ENCODE results near the gene ATP13A3.

The ATP13A3 gene

GRCh38 chr3:194450341-194450740, 36.5 kb downstream of the ATP13A3 start:
- Histone ChIP-seq H3K4me3 (ENCODE audit: low read depth in 1 of 2, low read length in 1 of 2) (no peak overlapping the region), H3K27me3 (no peaks in the 10 kb centered on the region), H3K36me3 (peaks cover 74% of the 10 kb centered on the region), H3K9me3 (no peaks in the 10 kb centered on the region), H3K4me1 (ENCODE audit: control insufficient read depth in 1 of 2, insufficient read depth in 1 of 2, low read depth in 1 of 2, low read length in 1 of 2) (no peaks in the 10 kb centered on the region), H3K27ac (no peak overlapping the region)
- no peak for TF ChIP-seq CTCF (IDR thresholded peaks at IDR 0.05)

DNA sequence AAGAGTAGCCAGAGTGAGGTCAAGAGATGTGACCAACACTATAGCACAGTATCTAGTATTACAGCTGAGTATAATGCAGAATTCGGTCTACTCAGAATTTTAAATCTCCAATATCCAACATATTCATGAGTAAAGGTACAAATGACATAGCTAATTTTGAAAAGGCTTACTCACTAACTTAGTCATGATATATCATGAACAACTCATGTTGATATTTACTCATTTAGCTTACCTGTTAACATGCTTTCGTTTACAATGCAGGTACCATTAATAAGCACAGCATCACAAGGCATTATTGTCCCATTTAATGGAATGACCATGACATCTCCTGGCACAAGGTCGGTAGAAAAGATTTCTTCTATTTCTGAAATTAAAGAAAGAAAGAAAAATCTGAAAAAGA, 36.9 kb downstream of the ATP13A3 start:
- H3K36me3 ChIP-seq, result peaks cover 75% of the 10 kb centered on the region

DNA sequence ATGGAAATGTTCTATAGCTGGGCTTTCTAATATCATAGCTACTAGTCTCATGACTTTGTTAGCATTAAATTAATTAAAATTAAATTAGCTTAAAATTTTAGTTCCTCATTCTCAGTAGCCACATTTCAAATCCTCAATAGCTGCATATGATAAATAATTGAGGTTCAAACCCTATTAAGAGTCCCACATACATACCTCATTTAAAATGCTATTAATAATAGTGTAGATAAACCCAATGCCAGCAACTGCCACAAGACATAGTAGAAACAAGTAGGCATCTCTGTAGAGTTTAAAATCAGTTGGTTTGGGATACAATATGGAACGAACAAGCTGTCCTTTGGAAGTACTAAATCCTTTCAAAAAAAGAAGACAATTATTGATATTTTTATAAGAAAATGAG, 39.1 kb downstream of the ATP13A3 start:
- Histone ChIP-seq H3K4me1 (ENCODE audit: control insufficient read depth in 1 of 2, insufficient read depth in 1 of 2, low read depth in 1 of 2, low read length in 1 of 2) (no peaks in the 10 kb centered on the region), H3K27me3 (no peaks in the 10 kb centered on the region), H3K27ac (no peak overlapping the region), H3K9me3 (no peaks in the 10 kb centered on the region), H3K4me3 (ENCODE audit: low read depth in 1 of 2, low read length in 1 of 2) (no peak overlapping the region), H3K36me3 (peaks cover 63% of the 10 kb centered on the region)
- TF ChIP-seq CTCF (IDR thresholded peaks at IDR 0.05), result no peak

More for the DNA sequence above, 36.9 kb downstream of the ATP13A3 start:
- Histone ChIP-seq H3K27ac (no peak overlapping the region), H3K9me3 (no peaks in the 10 kb centered on the region), H3K4me1 (ENCODE audit: control insufficient read depth in 1 of 2, insufficient read depth in 1 of 2, low read depth in 1 of 2, low read length in 1 of 2) (no peaks in the 10 kb centered on the region), H3K27me3 (no peaks in the 10 kb centered on the region), H3K4me3 (ENCODE audit: low read depth in 1 of 2, low read length in 1 of 2) (no peak overlapping the region)
- TF ChIP-seq CTCF (IDR thresholded peaks at IDR 0.05), result no peak

DNA sequence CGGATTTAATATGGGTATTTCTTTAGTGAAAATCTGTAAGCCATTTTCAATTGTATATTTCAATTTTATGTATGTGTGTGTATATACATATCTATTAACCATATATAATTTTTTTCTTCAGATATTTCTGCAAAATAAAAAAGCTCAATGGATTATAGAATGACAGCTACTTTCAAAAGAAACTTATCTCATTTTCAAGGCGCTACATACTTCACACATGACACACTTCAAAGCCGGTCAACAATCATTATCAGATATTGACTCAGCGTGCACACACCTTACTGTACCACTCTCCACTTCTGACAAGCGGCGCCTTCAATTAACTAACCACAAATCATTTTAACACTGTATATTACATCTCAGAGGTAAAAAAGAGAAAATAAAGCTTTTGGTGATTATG, 39.6 kb downstream of the ATP13A3 start:
- TF ChIP-seq CTCF (IDR thresholded peaks at IDR 0.05), result no peak
- H3K27ac ChIP-seq, result no peak overlapping the region
- peaks cover 62% of the 10 kb centered on the region for H3K36me3 ChIP-seq
- H3K9me3 ChIP-seq, result no peaks in the 10 kb centered on the region
- H3K4me1 ChIP-seq (ENCODE audit: control insufficient read depth in 1 of 2, insufficient read depth in 1 of 2, low read depth in 1 of 2, low read length in 1 of 2), result no peaks in the 10 kb centered on the region
- H3K27me3 ChIP-seq, result no peaks in the 10 kb centered on the region
- H3K4me3 ChIP-seq (ENCODE audit: low read depth in 1 of 2, low read length in 1 of 2), result no peak overlapping the region

GRCh38 chr3:194446754-194447153, 40.0 kb downstream of the ATP13A3 start:
- Histone ChIP-seq H3K9me3 (no peaks in the 10 kb centered on the region), H3K4me1 (ENCODE audit: control insufficient read depth in 1 of 2, insufficient read depth in 1 of 2, low read depth in 1 of 2, low read length in 1 of 2) (no peaks in the 10 kb centered on the region), H3K27me3 (no peaks in the 10 kb centered on the region), H3K36me3 (peaks cover 58% of the 10 kb centered on the region), H3K27ac (no peak overlapping the region), H3K4me3 (ENCODE audit: low read depth in 1 of 2, low read length in 1 of 2) (no peak overlapping the region)
- TF ChIP-seq CTCF (IDR thresholded peaks at IDR 0.05), result no peak

DNA sequence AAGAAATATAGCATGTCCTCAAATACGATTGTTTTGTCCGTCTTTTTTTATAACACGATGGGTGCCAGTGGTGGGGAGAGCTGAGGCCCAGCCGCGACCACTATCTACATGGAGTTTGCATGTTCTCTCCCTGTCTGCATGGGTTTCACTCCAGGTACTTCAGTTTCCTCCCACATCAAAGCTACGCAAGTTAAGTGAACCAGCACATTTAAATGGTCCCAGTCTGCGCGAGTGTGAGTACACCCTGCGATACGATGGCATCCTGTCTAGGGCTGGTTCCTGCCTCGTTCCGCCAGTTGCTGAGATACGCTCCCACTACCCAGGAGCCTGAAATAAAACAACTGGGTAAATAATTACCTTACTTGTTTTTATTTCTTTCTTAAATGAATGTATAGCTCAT, 40.6 kb downstream of the ATP13A3 start:
- peaks cover 53% of the 10 kb centered on the region for H3K36me3 ChIP-seq
- no peaks in the 10 kb centered on the region for H3K9me3 ChIP-seq
- H3K27me3 ChIP-seq, result no peaks in the 10 kb centered on the region
- no peak for TF ChIP-seq CTCF (IDR thresholded peaks at IDR 0.05)
- H3K27ac ChIP-seq, result no peak overlapping the region
- no peaks in the 10 kb centered on the region for H3K4me1 ChIP-seq (ENCODE audit: control insufficient read depth in 1 of 2, insufficient read depth in 1 of 2, low read depth in 1 of 2, low read length in 1 of 2)
- no peak overlapping the region for H3K4me3 ChIP-seq (ENCODE audit: low read depth in 1 of 2, low read length in 1 of 2)
